GF-D8 (cell line): ENCODE results near the gene DCLK2.

Source experiments
- DNase-seq: peaks from one replicate; lab custom pipeline; 2025; lab: John Stamatoyannopoulos, UW

Gene DCLK2

DNA sequence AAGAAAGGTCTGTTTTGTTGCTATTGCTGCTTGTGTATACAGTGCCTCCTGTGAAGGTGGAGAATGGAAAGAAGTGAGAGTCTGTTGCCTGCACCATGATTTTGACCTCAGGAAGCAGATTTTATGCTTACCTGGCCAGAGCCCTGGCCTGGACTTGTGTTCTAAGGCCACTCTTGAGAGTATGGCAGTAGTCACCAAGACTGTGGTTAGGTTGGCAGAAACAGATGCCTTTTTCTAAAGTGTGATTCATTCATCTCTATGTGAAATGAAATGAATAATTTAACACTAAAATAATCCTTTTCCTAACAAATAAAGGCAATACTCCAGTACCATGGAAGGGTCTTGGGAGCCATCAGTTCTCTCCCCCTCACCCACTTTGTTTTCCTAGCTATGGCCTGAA, 161.8 kb downstream of the DCLK2 start:
- no peak for DNase-seq

GRCh38 chr4:150242820-150243458, 164.7 kb downstream of the DCLK2 start:
- no peak for DNase-seq

GRCh38 chr4:150243932-150244331, 165.7 kb downstream of the DCLK2 start:
- DNase-seq, result no peak

GRCh38 chr4:150244600-150244999, 166.4 kb downstream of the DCLK2 start:
- DNase-seq, result no peak

- DNase-seq, result no peak
Observed at GRCh38 chr4:150247184-150247583, 168.9 kb downstream of the DCLK2 start.

GRCh38 chr4:150248181-150248580, 169.9 kb downstream of the DCLK2 start:
- DNase-seq, result no peak

GRCh38 chr4:150250293-150250997, 172.2 kb downstream of the DCLK2 start:
- DNase-seq, result no peak

- no peak for DNase-seq
Observed at GRCh38 chr4:150250998-150251651, 172.9 kb downstream of the DCLK2 start.

- no peak for DNase-seq
Observed at GRCh38 chr4:150251752-150252190, 173.5 kb downstream of the DCLK2 start.

DNA sequence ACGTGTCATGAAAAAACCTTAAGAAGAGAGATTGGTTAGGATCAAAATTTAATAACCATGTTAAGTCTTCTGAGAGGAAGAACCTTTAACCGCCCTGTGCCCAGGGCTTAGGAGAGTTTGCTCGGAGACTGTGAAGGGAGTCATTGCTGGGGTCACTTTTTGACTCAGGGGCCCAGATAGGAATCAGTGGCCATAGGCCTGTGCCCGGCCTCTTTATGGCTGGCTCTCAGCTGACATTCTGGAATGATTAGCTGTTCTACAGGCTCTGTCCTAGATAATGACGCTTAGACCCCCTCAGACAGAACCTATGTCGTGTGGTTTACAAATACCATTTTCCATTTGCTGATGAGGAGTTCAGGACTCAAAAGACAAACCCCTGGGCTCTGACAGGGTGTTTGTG, 174.1 kb downstream of the DCLK2 start:
- DNase-seq, result no peak

DNA sequence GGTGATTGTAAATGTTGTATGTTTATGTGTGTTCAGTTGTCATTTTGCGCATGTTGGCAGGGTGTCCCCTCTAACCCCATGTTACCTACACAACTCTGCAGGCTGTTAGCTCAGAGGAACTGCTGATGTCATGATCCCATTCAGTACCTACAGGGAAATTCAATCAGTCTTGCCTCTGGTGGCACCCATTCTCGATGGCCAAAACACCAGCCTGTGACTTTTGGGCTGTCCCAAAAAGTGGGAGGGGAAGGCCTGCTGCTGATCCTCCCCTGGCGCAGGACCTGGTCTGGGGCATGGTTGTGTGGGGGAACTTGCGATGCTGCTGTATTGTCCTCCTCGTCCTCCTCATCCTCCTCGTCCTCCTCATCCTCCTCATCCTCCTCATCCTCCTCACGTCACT, 174.5 kb downstream of the DCLK2 start:
- no peak for DNase-seq

DNA sequence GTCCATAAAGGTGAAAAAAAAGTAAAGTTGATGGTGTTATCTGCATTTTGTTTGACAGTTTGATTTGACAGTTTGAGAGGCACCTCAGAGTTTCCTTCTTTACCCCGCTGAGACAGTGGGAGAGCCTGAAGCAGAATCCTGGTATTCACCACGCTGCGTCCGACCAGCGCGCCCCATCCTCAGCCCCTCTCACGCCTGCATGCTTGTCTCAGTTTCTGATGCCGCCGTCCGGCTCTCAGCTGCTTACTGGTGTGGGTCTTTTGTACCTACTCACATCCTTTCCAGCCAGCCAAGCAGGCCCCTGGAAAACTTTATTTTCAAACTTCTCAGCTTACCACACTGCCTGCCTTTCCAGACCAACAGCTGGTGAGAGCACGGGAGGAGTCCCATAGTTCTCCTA, 175.2 kb downstream of the DCLK2 start:
- DNase-seq, result no peak

- DNase-seq, result no peak
Observed at GRCh38 chr4:150253965-150254630, 175.9 kb downstream of the DCLK2 start.

GRCh38 chr4:150255610-150256224, 177.5 kb downstream of the DCLK2 start:
- no peak for DNase-seq

DNA sequence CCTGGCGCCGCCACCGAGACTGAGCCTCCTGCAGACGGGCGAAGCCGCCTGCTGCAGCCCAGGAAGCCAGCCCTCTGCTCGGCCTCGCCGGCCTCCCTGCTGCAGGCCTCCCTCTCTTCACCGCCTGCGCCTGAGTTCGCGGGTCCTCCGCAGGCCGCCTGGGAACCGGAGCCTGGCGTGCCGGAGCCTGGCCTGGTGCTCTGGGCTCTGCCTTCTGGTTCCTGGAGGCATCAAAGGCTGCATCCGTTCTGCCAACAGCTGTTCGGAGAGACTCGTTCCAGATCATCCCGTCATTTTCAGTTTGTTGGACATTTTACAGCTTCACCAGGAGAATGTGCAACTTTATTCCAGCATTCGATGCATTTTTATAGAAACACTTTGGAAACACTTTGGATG, 178.0 kb downstream of the DCLK2 start:
- no peak for DNase-seq

DNA sequence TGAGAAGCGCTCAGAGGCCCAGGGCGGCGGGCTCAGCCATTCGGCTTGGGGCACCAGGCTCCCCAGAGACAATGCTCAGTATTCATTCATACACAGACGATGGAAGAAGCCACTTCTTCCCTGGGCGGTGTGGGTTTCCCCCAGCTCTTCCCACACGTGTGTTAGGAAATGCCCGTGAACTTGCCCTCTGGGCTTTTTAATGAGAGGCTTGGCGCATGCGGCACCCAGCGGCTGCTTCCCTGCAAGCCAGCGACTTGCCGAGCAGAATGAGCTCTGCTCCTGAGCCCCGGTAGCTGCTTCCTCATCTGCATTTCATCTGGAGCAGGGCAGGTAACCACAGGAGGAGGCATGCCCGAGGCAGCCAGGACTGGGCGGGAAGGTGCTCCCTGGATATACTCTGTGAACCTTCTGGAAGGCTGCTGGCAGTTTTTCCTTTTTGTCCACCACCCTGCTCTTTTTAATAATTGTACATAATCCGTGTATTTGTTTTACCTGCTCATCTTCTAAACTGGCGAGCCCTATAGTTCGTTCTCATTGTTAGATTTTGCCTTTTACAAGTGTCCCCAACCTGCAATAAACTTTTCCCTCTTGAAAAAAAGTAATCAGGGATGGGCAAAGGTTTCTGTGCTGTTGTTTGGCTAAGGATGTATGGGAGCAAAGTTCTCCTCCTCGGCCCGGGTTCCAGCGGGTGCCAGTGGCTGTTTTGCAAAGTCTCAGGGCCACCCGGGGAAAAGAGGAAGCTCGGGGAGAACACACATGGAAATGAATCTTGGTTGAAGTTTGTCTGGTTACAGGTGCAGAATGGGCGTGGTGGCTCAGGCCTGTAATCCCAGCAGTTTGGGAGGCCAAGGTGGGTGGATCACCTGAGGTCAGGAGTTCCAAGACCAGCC, 178.8 kb downstream of the DCLK2 start:
- no peak for DNase-seq

DNA sequence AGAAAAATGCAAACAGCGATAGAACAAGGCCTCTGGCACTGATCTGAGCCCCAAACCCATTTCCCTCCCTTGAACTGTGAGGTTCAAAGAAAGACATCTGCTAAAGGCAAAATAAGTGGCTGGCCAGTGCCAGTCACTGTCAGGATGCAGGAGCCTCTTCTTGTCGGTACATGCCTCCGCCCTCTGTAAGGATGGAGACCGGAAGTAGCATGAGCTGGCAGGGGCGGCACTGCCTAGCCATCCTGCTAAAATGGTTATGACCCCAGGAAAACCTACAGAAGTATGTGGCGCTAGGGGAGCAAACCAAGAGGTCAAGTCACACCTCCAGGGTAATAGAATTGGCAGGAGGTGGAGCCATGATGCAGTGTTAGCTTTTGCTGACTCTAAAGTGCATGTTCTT, 180.3 kb downstream of the DCLK2 start:
- DNase-seq, result no peak

DNA sequence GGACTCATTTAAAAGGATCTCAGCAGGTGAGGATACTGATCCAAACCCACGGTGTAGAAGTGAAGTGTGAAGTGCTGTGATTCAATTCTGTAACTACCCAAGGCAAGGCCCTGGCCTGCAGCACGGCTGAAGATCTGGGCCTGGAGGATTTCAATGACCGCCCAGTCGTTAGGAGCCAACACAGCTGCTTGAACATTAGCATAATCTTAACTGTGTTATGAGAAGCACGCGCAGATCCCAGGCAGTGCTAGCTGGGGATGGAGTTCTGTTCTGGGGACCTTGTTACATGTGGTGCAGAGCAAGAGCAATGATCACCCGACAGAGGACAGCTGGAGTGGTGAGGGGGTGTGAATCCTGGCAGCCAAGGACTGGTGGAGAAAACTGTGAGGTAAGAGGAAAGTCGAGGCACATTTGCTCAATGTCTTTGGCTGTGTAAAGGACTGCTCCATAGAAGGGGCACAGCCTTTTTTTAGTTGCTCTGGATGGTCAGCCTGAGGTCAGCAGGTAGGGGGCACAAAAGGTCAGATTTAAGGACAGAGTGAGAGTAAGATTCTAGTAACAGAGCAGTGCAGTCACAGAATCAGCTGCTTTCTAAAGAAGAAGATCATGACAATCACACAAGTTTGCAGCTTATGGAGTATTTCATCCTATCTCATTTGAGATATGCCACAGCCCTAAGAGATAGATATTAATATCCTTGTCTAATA, 181.8 kb downstream of the DCLK2 start:
- DNase-seq, result no peak

DNA sequence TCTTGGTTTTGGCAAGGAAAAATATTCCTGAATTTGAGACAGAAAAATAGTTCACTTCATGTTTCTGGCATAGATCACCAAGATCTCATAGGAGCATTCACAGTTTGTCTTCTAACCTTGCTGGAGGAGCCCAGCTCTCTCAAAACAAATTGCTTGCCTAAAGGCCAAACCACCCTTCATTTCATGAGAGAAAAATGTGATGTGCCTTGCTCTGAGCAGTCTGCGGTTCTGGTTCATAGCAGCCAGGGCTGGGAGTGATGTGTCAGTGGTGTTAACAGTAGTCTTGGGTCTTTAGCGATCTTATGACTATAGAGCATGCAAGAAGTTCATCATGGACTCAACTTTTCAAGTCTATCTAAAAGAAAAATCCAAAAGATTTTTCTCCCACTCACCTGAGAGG, 183.3 kb downstream of the DCLK2 start:
- DNase-seq, result no peak

DNA sequence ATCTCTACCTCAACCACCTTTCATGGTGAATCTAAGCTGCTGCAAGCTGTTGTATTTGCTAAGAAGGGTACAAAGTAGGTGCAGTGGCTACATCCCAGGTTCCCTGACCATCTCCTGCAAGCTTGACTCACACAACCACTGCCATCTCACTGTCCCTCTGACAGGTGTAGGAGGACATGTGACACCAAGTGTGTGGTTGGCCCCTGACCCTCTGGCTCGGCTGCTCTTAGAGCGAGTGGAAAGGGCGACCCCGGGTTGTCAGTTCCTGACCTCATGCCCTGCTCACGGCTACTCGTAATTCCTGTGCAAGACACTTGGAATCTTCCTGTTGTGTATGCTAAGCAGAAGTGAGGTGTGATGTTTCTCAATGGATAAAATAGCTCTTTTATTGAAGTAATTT, 184.4 kb downstream of the DCLK2 start:
- no peak for DNase-seq
